Vagina (tissue), 2 donors: ENCODE results near the gene TPBGL. TPM values are rescaled to one million over a fixed set of nuclear protein-coding genes. Genes with fewer than 3 reads are reported as not detected.
A peak's percentile ranks its signal among the peaks of the same experiment; 100 is the strongest.

ENCODE experiments used
- DNase-seq, 2 donors: peaks; one replicate each; pipeline ENCODE4 v3.0.0-alpha.2; 2017; ENCODE audit errors: extremely low spot score in 2 of 2
- H3K27ac ChIP-seq: fragments of 200-600 bp; sonication (generic); one replicate; pipeline ENCODE4 v1.5.1; 2019
- H3K27me3 ChIP-seq: fragments of 200-600 bp; sonication (generic); one replicate; pipeline ENCODE4 v1.5.1; 2019
- H3K36me3 ChIP-seq, 2 donors: fragments of 200-600 bp; sonication (generic); one replicate each; pipeline ENCODE4 v1.5.1; 2017 to 2019
- H3K4me1 ChIP-seq: fragments of 200-600 bp; sonication (generic); one replicate; pipeline ENCODE4 v1.5.1; 2019
- H3K4me3 ChIP-seq, 2 donors: fragments of 200-600 bp; sonication (generic); 1 replicate in 1 of 2; 2 replicates in 1 of 2; pipeline ENCODE4 v1.5.1; 2016 to 2019
- H3K9me3 ChIP-seq: fragments of 200-600 bp; sonication (generic); one replicate; pipeline ENCODE4 v1.5.1; 2019
- POLR2A ChIP-seq, 2 donors: fragments of 450-650 bp; IDR thresholded peaks; one replicate each; pipeline ENCODE4 v1.6.1; 2017; ENCODE audit warnings: antibody characterized with exemption in 2 of 2, mild to moderate bottlenecking in 2 of 2, moderate library complexity in 2 of 2
- POLR2AphosphoS5 ChIP-seq, 2 donors: sonication (generic); formaldehyde crosslinking; IDR thresholded peaks; one replicate each; pipeline ENCODE4 v1.9.0; 2017; ENCODE audit warnings: antibody characterized with exemption in 2 of 2, mild to moderate bottlenecking in 2 of 2, low read depth in 1 of 2; ENCODE audit not compliant: insufficient read depth in 1 of 2
- intact Hi-C: fragments of 100-400 bp; cut with DNase I; formaldehyde crosslinking; loops from one replicate; pipeline ENCODE4 v1.15.1; 2023
- total RNA-seq: library from RNA; depleted of rRNA; stranded (reverse); fragments of >200 nt; gene quantifications from one replicate; pipeline ENCODE4 v1.2.3, GENCODE V29; 2016
- TF ChIP-seq, protein P1 (sequence below), 3 experiments: fragments of 450-650 bp in 2 of 3; fragments of 200-600 bp in 1 of 3; sonication (generic) in 1 of 3; IDR thresholded peaks; one replicate each; pipeline ENCODE4 v1.5.1; 2017 to 2019; ENCODE audit warnings: antibody characterized with exemption in 3 of 3, mild to moderate bottlenecking in 2 of 3, moderate library complexity in 2 of 3

Gene TPBGL
- total RNA-seq, 1 donor from 2014 or later, result 1.7 TPM

DNA sequence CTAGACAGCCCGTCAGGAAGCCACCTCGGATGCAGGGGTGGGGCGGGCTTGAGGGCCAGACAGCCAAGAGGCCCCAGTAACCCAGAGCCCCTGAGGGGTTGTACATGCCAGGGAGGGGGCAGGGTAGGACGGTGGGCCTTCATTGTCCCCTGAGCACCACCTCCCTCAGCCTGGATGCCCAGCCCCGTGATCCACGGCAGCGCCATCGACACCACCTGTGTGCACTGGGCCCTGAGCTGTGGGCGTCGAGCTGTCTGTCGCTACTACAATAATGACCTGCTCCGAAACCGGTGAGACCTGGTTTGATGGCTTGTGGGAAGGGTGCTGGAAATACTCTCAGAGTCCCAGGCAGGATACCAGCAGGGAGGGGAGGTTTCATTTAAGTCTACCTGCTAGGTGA is 37.4 kb upstream of the TPBGL start:
- H3K4me3 ChIP-seq, result no peak overlapping the region
- intact Hi-C loops, result loop anchor here (5.0 kb wide), 1 partner anchor 61 kb away; no protein-coding TSS in a partner anchor
- no peak overlapping the region for H3K27ac ChIP-seq
- H3K36me3 ChIP-seq, result no peaks in the 10 kb centered on the region
- H3K27me3 ChIP-seq, result no peaks in the 10 kb centered on the region
- H3K9me3 ChIP-seq, result no peaks in the 10 kb centered on the region
- H3K4me1 ChIP-seq, result no peaks in the 10 kb centered on the region
- no peak for DNase-seq
- TF ChIP-seq POLR2A (IDR thresholded peaks at IDR 0.05) (no peak), POLR2AphosphoS5 (IDR thresholded peaks at IDR 0.05; ENCODE audit: insufficient read depth in 1 of 2, low read depth in 1 of 2) (no peak)
- TF ChIP-seq, protein P1, sequence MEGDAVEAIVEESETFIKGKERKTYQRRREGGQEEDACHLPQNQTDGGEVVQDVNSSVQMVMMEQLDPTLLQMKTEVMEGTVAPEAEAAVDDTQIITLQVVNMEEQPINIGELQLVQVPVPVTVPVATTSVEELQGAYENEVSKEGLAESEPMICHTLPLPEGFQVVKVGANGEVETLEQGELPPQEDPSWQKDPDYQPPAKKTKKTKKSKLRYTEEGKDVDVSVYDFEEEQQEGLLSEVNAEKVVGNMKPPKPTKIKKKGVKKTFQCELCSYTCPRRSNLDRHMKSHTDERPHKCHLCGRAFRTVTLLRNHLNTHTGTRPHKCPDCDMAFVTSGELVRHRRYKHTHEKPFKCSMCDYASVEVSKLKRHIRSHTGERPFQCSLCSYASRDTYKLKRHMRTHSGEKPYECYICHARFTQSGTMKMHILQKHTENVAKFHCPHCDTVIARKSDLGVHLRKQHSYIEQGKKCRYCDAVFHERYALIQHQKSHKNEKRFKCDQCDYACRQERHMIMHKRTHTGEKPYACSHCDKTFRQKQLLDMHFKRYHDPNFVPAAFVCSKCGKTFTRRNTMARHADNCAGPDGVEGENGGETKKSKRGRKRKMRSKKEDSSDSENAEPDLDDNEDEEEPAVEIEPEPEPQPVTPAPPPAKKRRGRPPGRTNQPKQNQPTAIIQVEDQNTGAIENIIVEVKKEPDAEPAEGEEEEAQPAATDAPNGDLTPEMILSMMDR (IDR thresholded peaks at IDR 0.05), result no peak

DNA sequence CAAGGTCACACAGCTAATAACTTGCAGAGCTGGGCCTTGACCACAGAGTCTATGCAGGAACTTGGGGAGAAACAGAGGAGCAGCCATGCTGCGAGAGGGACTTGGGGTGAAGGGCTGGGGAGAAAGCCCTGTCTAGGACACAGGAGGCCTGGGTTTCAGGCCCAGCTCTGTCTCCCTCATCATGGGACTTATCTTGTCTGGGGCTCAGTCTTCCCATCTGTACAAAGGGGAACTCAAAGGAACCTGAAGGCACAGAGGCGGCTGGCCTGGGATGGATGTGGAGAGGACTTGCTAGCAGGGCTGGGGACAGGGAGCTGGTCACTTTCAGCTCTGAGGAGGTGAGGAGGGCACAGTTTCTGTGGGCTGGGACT is 36.9 kb upstream of the TPBGL start:
- Histone ChIP-seq H3K9me3 (no peaks in the 10 kb centered on the region), H3K27me3 (no peaks in the 10 kb centered on the region), H3K4me1 (no peaks in the 10 kb centered on the region), H3K27ac (no peak overlapping the region), H3K4me3 (no peak overlapping the region), H3K36me3 (no peaks in the 10 kb centered on the region)
- no peak for DNase-seq
- intact Hi-C loops, result loop anchor here (5.0 kb wide), 1 partner anchor 61 kb away; no protein-coding TSS in a partner anchor
- TF ChIP-seq POLR2AphosphoS5 (IDR thresholded peaks at IDR 0.05; ENCODE audit: insufficient read depth in 1 of 2, low read depth in 1 of 2), result no peak
- TF ChIP-seq, protein P1 (IDR thresholded peaks at IDR 0.05), result no peak
- TF ChIP-seq POLR2A (IDR thresholded peaks at IDR 0.05), result no peak

DNA sequence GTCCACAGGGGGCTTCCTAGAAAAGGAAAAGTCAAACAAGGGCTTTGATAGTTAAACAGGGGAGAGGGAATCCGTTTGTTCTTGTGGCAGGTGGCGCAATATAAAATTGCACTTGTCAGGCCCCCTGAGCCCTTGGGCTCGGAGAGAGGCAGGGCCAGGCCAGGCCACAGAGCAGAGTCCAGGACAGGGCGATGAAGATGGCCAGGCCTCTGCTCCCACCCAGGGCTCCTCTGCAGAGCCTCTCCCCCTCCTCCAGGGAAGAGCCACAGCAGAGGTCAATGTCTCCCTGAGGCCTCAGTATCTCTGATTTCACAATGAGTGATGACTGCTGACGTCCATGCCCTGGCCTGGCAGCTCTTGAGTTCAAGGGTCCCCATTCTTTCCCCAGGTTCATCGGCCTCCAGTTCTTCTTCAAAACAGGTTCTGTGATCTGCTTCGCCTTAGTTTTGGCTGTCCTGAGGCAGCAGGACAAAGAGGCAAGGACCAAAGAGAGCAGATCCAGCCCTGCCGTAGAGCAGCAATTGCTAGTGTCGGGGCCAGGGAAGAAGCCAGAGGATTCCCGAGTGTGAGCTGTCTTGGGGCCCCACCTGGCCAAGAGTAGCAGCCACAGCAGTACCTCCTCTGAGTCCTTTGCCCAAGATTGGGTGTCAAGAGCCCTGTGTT is 36.4 kb upstream of the TPBGL start:
- Histone ChIP-seq H3K4me3 (no peak overlapping the region), H3K36me3 (no peaks in the 10 kb centered on the region), H3K27ac (no peak overlapping the region), H3K9me3 (no peaks in the 10 kb centered on the region), H3K27me3 (no peaks in the 10 kb centered on the region), H3K4me1 (no peaks in the 10 kb centered on the region)
- TF ChIP-seq, protein P1 (IDR thresholded peaks at IDR 0.05), result no peak
- no peak for TF ChIP-seq POLR2AphosphoS5 (IDR thresholded peaks at IDR 0.05; ENCODE audit: insufficient read depth in 1 of 2, low read depth in 1 of 2)
- no peak for TF ChIP-seq POLR2A (IDR thresholded peaks at IDR 0.05)
- no peak for DNase-seq
- intact Hi-C loops, result loop anchor here (5.0 kb wide), 1 partner anchor 62 kb away; no protein-coding TSS in a partner anchor

DNA sequence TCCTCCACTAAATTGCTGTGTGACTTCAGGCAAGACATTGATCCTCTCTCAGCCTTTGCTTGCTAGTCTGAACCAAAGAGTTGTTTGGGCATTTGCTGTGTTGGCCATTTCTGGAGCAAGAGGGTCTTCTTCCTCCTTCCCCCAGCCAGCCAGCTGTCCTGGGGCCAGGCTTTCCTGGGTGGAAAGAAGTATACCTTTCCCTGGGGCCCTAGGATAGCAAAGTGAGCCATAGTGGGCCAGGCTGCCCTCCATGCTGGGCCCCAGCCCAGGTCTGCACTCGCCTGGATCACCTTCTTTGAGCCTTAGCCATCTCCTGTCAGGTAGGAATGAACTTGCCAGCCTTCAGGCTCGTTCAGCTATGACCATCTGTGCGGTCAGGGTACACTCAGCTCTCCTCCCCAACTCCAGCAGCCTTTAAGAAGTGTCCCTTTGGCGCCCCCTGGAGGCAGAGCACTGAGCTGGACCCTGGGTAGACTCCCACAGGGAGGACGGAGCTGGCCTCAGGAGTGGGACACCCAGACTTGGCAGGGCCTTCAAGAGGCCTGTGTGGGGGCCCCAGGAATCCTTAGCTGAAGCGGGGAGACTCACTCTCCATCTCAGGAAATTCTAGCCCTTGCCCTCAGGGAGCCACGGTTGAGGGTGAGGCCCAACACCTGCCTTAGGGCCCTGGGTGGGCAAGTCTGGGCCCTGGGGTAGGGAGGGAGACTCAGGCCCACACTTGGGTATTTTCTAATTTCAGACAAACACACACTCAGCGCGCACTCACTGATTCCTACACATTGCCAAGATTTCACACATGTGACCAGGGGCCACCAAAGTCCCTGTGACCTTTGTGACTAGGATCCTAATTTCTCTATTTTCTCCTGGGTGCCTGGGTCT is 35.6 kb upstream of the TPBGL start:
- H3K4me1 ChIP-seq, result no peaks in the 10 kb centered on the region
- no peak for DNase-seq
- intact Hi-C loops, result loop anchor here (5.0 kb wide), 1 partner anchor 63 kb away; no protein-coding TSS in a partner anchor
- H3K27me3 ChIP-seq, result no peaks in the 10 kb centered on the region
- no peak for TF ChIP-seq POLR2AphosphoS5 (IDR thresholded peaks at IDR 0.05; ENCODE audit: insufficient read depth in 1 of 2, low read depth in 1 of 2)
- TF ChIP-seq, protein P1 (IDR thresholded peaks at IDR 0.05), result peak; percentile 47 to 81 (median 68)
- no peaks in the 10 kb centered on the region for H3K9me3 ChIP-seq
- H3K36me3 ChIP-seq, result no peaks in the 10 kb centered on the region
- no peak overlapping the region for H3K27ac ChIP-seq
- H3K4me3 ChIP-seq, result no peak overlapping the region
